Measurements from ENCODE around the gene ANKRD36C.
A peak's percentile ranks its signal among the peaks of the same experiment; 100 is the strongest.
"Not testable (repeated sequence)": the region's sequence is repeated elsewhere in the genome, so short reads cannot be mapped to it uniquely, and the experiment has no call there.

ANKRD36C gene

GRCh38 chr2:95992102-95992501 lies 478 bp upstream of the ANKRD36C start:
- H3K36me3 ChIP-seq (ENCODE audit: insufficient read depth, low read length); H3K27ac ChIP-seq (ENCODE audit: low read depth, low read length); H3K27me3 ChIP-seq (ENCODE audit: insufficient read depth, low read length); H3K4me1 ChIP-seq (ENCODE audit: insufficient read depth, low read length); H3K9me3 ChIP-seq (ENCODE audit: insufficient read depth, low read depth, low read length): not testable (repeated sequence)
- no CpG with 5 or more reads among the region's 39 CpGs for WGBS
- Histone ChIP-seq H3K4me3 (ENCODE audit: low read length) (peak overlapping the region; percentile 79), H3K9ac (ENCODE audit: low read depth, low read length) (peak overlapping the region; percentile 75)

- H3K4me1 ChIP-seq (ENCODE audit: insufficient read depth, low read length); H3K4me3 ChIP-seq (ENCODE audit: low read length); H3K9ac ChIP-seq (ENCODE audit: low read depth, low read length); H3K27me3 ChIP-seq (ENCODE audit: insufficient read depth, low read length); H3K36me3 ChIP-seq (ENCODE audit: insufficient read depth, low read length); H3K9me3 ChIP-seq (ENCODE audit: insufficient read depth, low read depth, low read length); H3K27ac ChIP-seq (ENCODE audit: low read depth, low read length): not testable (repeated sequence)
- WGBS: 42% methylated on average over 2 of the region's 6 CpGs
These were observed 740 bp downstream of the ANKRD36C start for GRCh38 chr2:95990884-95991283.

- H3K4me3 ChIP-seq (ENCODE audit: low read length): not testable (repeated sequence)
These were observed 40.0 kb downstream of the ANKRD36C start for GRCh38 chr2:95951662-95952061.

GRCh38 chr2:95948039-95948438 lies 43.6 kb downstream of the ANKRD36C start:
- H3K27ac ChIP-seq (ENCODE audit: low read depth, low read length); H3K4me3 ChIP-seq (ENCODE audit: low read length); H3K4me1 ChIP-seq (ENCODE audit: insufficient read depth, low read length); H3K36me3 ChIP-seq (ENCODE audit: insufficient read depth, low read length); H3K27me3 ChIP-seq (ENCODE audit: insufficient read depth, low read length); H3K9me3 ChIP-seq (ENCODE audit: insufficient read depth, low read depth, low read length); H3K9ac ChIP-seq (ENCODE audit: low read depth, low read length): not testable (repeated sequence)
- 97% methylated on average over 1 of the region's 1 CpG for WGBS

More at GRCh38 chr2:95951662-95952061, 40.0 kb downstream of the ANKRD36C start:
- H3K9ac ChIP-seq (ENCODE audit: low read depth, low read length); H3K27me3 ChIP-seq (ENCODE audit: insufficient read depth, low read length); H3K9me3 ChIP-seq (ENCODE audit: insufficient read depth, low read depth, low read length); H3K4me1 ChIP-seq (ENCODE audit: insufficient read depth, low read length); H3K27ac ChIP-seq (ENCODE audit: low read depth, low read length); H3K36me3 ChIP-seq (ENCODE audit: insufficient read depth, low read length): not testable (repeated sequence)
- 60% methylated on average over 2 of the region's 2 CpGs for WGBS

- H3K27me3 ChIP-seq (ENCODE audit: insufficient read depth, low read length); H3K9ac ChIP-seq (ENCODE audit: low read depth, low read length); H3K9me3 ChIP-seq (ENCODE audit: insufficient read depth, low read depth, low read length); H3K36me3 ChIP-seq (ENCODE audit: insufficient read depth, low read length); H3K4me1 ChIP-seq (ENCODE audit: insufficient read depth, low read length); H3K27ac ChIP-seq (ENCODE audit: low read depth, low read length); H3K4me3 ChIP-seq (ENCODE audit: low read length): not testable (repeated sequence)
- WGBS: 94% methylated on average over 11 of the region's 11 CpGs
These were observed 51.7 kb downstream of the ANKRD36C start for GRCh38 chr2:95939947-95940346.

GRCh38 chr2:95930740-95931139 lies 60.9 kb downstream of the ANKRD36C start:
- not testable (repeated sequence) for H3K27me3 ChIP-seq (ENCODE audit: insufficient read depth, low read length); H3K9ac ChIP-seq (ENCODE audit: low read depth, low read length); H3K27ac ChIP-seq (ENCODE audit: low read depth, low read length); H3K36me3 ChIP-seq (ENCODE audit: insufficient read depth, low read length); H3K4me3 ChIP-seq (ENCODE audit: low read length); H3K4me1 ChIP-seq (ENCODE audit: insufficient read depth, low read length); H3K9me3 ChIP-seq (ENCODE audit: insufficient read depth, low read depth, low read length)
- 87% methylated on average over 3 of the region's 3 CpGs for WGBS

- H3K9ac ChIP-seq (ENCODE audit: low read depth, low read length); H3K4me3 ChIP-seq (ENCODE audit: low read length); H3K9me3 ChIP-seq (ENCODE audit: insufficient read depth, low read depth, low read length); H3K27me3 ChIP-seq (ENCODE audit: insufficient read depth, low read length); H3K36me3 ChIP-seq (ENCODE audit: insufficient read depth, low read length); H3K27ac ChIP-seq (ENCODE audit: low read depth, low read length); H3K4me1 ChIP-seq (ENCODE audit: insufficient read depth, low read length): not testable (repeated sequence)
- WGBS: no CpG with 5 or more reads among the region's 1 CpG
These were observed 74.6 kb downstream of the ANKRD36C start for GRCh38 chr2:95917007-95917406.

GRCh38 chr2:95915131-95915530 lies 76.5 kb downstream of the ANKRD36C start:
- H3K9ac ChIP-seq (ENCODE audit: low read depth, low read length); H3K27ac ChIP-seq (ENCODE audit: low read depth, low read length); H3K9me3 ChIP-seq (ENCODE audit: insufficient read depth, low read depth, low read length); H3K36me3 ChIP-seq (ENCODE audit: insufficient read depth, low read length); H3K4me1 ChIP-seq (ENCODE audit: insufficient read depth, low read length); H3K27me3 ChIP-seq (ENCODE audit: insufficient read depth, low read length); H3K4me3 ChIP-seq (ENCODE audit: low read length): not testable (repeated sequence)

GRCh38 chr2:95911431-95911830 lies 80.2 kb downstream of the ANKRD36C start:
- not testable (repeated sequence) for H3K36me3 ChIP-seq (ENCODE audit: insufficient read depth, low read length); H3K27ac ChIP-seq (ENCODE audit: low read depth, low read length); H3K9ac ChIP-seq (ENCODE audit: low read depth, low read length); H3K9me3 ChIP-seq (ENCODE audit: insufficient read depth, low read depth, low read length); H3K27me3 ChIP-seq (ENCODE audit: insufficient read depth, low read length); H3K4me3 ChIP-seq (ENCODE audit: low read length); H3K4me1 ChIP-seq (ENCODE audit: insufficient read depth, low read length)
- 82% methylated on average over 5 of the region's 5 CpGs for WGBS

- not testable (repeated sequence) for H3K36me3 ChIP-seq (ENCODE audit: insufficient read depth, low read length); H3K9me3 ChIP-seq (ENCODE audit: insufficient read depth, low read depth, low read length); H3K4me3 ChIP-seq (ENCODE audit: low read length); H3K4me1 ChIP-seq (ENCODE audit: insufficient read depth, low read length); H3K9ac ChIP-seq (ENCODE audit: low read depth, low read length); H3K27ac ChIP-seq (ENCODE audit: low read depth, low read length); H3K27me3 ChIP-seq (ENCODE audit: insufficient read depth, low read length)
- no CpG with 5 or more reads among the region's 2 CpGs for WGBS
These were observed 97.2 kb downstream of the ANKRD36C start for GRCh38 chr2:95894443-95894842.

GRCh38 chr2:95867929-95868328 lies 123.7 kb downstream of the ANKRD36C start:
- no CpG with 5 or more reads among the region's 1 CpG for WGBS
- not testable (repeated sequence) for H3K4me3 ChIP-seq (ENCODE audit: low read length); H3K9me3 ChIP-seq (ENCODE audit: insufficient read depth, low read depth, low read length); H3K4me1 ChIP-seq (ENCODE audit: insufficient read depth, low read length); H3K27me3 ChIP-seq (ENCODE audit: insufficient read depth, low read length); H3K9ac ChIP-seq (ENCODE audit: low read depth, low read length); H3K27ac ChIP-seq (ENCODE audit: low read depth, low read length); H3K36me3 ChIP-seq (ENCODE audit: insufficient read depth, low read length)

- H3K9ac ChIP-seq (ENCODE audit: low read depth, low read length); H3K27me3 ChIP-seq (ENCODE audit: insufficient read depth, low read length); H3K4me3 ChIP-seq (ENCODE audit: low read length); H3K27ac ChIP-seq (ENCODE audit: low read depth, low read length); H3K36me3 ChIP-seq (ENCODE audit: insufficient read depth, low read length); H3K4me1 ChIP-seq (ENCODE audit: insufficient read depth, low read length); H3K9me3 ChIP-seq (ENCODE audit: insufficient read depth, low read depth, low read length): not testable (repeated sequence)
- no CpG with 5 or more reads among the region's 2 CpGs for WGBS
These were observed 124.5 kb downstream of the ANKRD36C start for GRCh38 chr2:95867047-95867677.

All from HUES64 (cell line).